HepG2 (cell line): Measurements from ENCODE around the gene PARP16. TPM values are rescaled to one million over a fixed set of nuclear protein-coding genes. Genes with fewer than 3 reads are reported as not detected.

Source experiments
- GABPA ChIP-seq, 2 experiments: IDR thresholded peaks; 2 replicates each; pipeline ENCODE4 v1.6.1; 2011 to 2016; ENCODE audit warnings: low read depth in 2 of 2, low read length in 1 of 2, missing biosample characterization in 1 of 2, missing genetic modification characterization in 1 of 2
- ONECUT2 ChIP-seq: sonication (generic); formaldehyde crosslinking; IDR thresholded peaks from 2 replicates; pipeline ENCODE4 v1.4.0; 2020; ENCODE audit warnings: missing genetic modification reagents
- RERE ChIP-seq: IDR thresholded peaks from 2 replicates; pipeline ENCODE4 v1.6.1; 2016; ENCODE audit warnings: low read depth, missing genetic modification reagents, missing compliant biosample characterization
- SNAPC2 ChIP-seq: sonication (generic); formaldehyde crosslinking; IDR thresholded peaks from 2 replicates; pipeline ENCODE4 v1.8.1; 2022; ENCODE audit warnings: mild to moderate bottlenecking, missing genetic modification reagents
- ZBTB38 ChIP-seq: sonication (generic); formaldehyde crosslinking; IDR thresholded peaks from 2 replicates; pipeline ENCODE4 v1.5.1; 2020; ENCODE audit warnings: mild to moderate bottlenecking, missing genetic modification reagents
- ZNF564 ChIP-seq: sonication (generic); formaldehyde crosslinking; IDR thresholded peaks from 2 replicates; pipeline ENCODE4 v1.8.1; 2023; ENCODE audit warnings: mild to moderate bottlenecking, missing genetic modification reagents
- ZNF788 ChIP-seq: sonication (generic); formaldehyde crosslinking; IDR thresholded peaks from 2 replicates; pipeline ENCODE4 v1.5.0; 2020; ENCODE audit warnings: mild to moderate bottlenecking, missing genetic modification reagents, borderline replicate concordance
- ZSCAN9 ChIP-seq: IDR thresholded peaks from 2 replicates; pipeline ENCODE4 v1.6.1; 2016; ENCODE audit warnings: borderline replicate concordance
- polyA plus RNA-seq, 8 experiments: library from polyadenylated mRNA; depleted of rRNA in 3 of 8; stranded (reverse) in 7 of 8; unstranded in 1 of 8; fragments of >200 nt; fragmentation: Illumina TruSeq in 4 of 8; extraction: Trizol in 4 of 8; gene quantifications; 2 replicates each; pipeline versions ENCODE4 v1.2.1 to v1.2.3, GENCODE V29; 2011 to 2016; ENCODE audit warnings: low read depth in 4 of 8, missing spikeins in 1 of 8, mixed read lengths in 1 of 8; ENCODE audit not compliant: insufficient read depth in 1 of 8
- total RNA-seq, 5 experiments: library from RNA; depleted of rRNA; stranded (reverse); fragments of >200 nt; fragmentation: Illumina TruSeq; extraction: Trizol; gene quantifications; 2 replicates each; pipeline ENCODE4 v1.2.3, GENCODE V29; 2016; ENCODE audit warnings: low read depth in 1 of 5
- TF ChIP-seq, protein P1 (sequence below): sonication (generic); formaldehyde crosslinking; conservative IDR thresholded peaks from 2 replicates; pipeline ENCODE4 v1.4.0; 2020; ENCODE audit warnings: missing genetic modification reagents
- TF ChIP-seq, protein P2 (sequence below): sonication (generic); formaldehyde crosslinking; IDR thresholded peaks from 2 replicates; pipeline ENCODE4 v1.4.0; 2020; ENCODE audit warnings: mild to moderate bottlenecking, missing genetic modification reagents
- TF ChIP-seq, protein P3 (sequence below): sonication (generic); formaldehyde crosslinking; IDR thresholded peaks from 2 replicates; pipeline ENCODE4 v1.4.0; 2020; ENCODE audit warnings: missing genetic modification reagents

PARP16 gene
- total and polyA plus RNA-seq, 2 of the 13 experiments (the other 11 are each of a cell fraction or from before 2014, with no cell fraction given) = 6.8 to 7.6 TPM

DNA sequence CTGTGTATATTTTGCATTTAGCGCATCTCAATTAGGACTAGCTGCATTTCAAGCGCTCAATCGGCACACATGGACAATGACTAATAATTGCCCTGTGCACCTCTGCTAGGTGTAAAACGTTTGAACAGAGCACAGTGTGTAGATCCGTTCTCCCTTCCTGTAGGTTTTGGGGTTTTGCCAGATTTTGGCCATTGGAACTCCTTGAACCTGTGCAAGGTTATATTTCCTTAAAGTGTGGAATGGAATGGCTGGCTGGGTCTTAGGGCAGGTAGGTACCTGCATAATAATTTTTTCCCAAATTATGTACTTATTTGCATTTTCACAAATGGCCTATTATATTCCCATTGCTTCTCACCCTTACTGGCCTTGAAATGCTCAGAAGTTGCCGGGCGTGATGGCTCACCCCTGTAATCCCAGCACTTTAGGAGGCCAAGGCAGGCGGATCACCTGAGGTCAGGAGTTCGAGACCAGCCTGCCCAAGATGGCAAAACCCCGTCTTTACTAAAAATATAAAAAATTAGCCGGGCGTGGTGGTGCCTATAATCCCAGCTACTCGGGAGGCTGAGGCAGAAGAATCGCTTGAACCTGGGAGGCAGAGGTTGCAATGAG, 18.6 kb upstream of the PARP16 start (continued):
- TF ChIP-seq RERE (CRISPR knock-in tag) (no peak), SNAPC2 (CRISPR knock-in tag) (no peak), ZNF788 (CRISPR knock-in tag) (0 out of 2 replicates have a peak, but pooled peaks have one; percentile 10), ZSCAN9 (CRISPR knock-in tag) (no peak), ZBTB38 (CRISPR knock-in tag) (no peak), GABPA (IDR thresholded peaks at IDR 0.05; ENCODE audit: low read depth, low read length) (no peak), GABPA (CRISPR knock-in tag; IDR thresholded peaks at IDR 0.05; ENCODE audit: low read depth) (no peak), ONECUT2 (CRISPR knock-in tag) (no peak), ZNF564 (CRISPR knock-in tag) (no peak)
- TF ChIP-seq, protein P1, sequence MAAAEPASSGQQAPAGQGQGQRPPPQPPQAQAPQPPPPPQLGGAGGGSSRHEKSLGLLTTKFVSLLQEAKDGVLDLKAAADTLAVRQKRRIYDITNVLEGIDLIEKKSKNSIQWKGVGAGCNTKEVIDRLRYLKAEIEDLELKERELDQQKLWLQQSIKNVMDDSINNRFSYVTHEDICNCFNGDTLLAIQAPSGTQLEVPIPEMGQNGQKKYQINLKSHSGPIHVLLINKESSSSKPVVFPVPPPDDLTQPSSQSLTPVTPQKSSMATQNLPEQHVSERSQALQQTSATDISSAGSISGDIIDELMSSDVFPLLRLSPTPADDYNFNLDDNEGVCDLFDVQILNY = no peak
- TF ChIP-seq, protein P2, sequence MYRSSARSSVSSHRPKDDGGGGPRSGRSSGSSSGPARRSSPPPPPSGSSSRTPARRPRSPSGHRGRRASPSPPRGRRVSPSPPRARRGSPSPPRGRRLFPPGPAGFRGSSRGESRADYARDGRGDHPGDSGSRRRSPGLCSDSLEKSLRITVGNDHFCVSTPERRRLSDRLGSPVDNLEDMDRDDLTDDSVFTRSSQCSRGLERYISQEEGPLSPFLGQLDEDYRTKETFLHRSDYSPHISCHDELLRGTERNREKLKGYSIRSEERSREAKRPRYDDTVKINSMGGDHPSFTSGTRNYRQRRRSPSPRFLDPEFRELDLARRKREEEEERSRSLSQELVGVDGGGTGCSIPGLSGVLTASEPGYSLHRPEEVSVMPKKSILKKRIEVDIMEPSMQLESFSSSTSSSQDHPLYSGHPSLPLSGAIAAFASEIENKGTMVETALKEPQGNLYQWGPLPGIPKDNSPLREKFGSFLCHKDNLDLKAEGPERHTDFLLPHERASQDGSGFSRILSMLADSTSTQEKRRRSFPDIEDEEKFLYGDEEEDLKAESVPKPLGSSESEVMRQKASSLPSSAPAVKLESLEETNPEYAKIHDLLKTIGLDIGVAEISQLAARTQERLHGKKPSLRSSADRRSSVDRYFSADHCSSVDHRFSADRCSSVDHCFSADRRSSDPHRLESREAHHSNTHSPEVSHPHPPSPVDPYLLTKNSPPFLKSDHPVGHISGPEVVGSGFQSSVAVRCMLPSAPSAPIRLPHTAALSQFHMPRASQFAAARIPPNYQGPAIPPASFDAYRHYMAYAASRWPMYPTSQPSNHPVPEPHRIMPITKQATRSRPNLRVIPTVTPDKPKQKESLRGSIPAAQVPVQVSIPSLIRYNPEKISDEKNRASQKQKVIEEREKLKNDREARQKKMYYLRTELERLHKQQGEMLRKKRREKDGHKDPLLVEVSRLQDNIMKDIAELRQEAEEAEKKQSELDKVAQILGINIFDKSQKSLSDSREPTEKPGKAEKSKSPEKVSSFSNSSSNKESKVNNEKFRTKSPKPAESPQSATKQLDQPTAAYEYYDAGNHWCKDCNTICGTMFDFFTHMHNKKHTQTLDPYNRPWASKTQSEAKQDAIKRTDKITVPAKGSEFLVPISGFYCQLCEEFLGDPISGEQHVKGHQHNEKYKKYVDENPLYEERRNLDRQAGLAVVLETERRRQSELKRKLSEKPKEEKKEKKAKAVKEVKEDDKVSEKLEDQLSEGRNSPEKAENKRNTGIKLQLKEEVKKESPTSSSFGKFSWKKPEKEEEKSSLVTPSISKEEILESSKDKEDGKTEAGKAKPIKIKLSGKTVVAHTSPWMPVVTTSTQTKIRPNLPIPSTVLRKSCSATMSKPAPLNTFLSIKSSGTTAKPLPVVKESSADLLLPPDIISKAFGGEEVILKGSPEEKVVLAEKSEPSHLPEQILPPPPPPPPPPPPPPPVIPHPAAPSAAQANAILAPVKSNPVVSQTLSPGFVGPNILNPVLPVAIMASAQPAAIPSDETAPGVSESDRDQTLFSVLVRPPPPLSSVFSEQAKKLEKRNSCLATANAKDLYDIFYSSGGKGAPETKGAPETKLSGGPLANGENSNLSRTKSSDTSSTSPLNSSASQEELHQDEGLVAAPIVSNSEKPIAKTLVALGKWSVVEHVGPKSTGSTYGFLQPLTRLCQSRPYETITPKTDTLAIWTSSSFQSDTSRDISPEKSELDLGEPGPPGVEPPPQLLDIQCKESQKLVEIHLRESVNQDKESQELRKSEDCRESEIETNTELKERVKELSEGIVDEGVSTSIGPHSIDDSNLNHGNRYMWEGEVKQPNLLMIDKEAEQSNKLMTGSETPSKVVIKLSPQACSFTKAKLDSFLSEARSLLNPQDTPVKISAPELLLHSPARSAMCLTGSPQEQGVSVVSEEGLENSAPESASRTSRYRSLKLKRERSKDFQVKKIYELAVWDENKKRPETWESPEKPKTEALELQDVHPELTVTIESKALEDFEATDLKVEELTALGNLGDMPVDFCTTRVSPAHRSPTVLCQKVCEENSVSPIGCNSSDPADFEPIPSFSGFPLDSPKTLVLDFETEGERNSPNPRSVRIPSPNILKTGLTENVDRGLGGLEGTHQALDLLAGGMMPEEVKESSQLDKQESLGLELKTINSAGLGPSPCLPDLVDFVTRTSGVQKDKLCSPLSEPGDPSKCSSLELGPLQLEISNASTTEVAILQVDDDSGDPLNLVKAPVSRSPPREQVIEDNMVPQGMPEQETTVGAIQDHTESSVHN (CRISPR knock-in tag) = no peak; the same call in 1 of the 2 replicates
- TF ChIP-seq, protein P3, sequence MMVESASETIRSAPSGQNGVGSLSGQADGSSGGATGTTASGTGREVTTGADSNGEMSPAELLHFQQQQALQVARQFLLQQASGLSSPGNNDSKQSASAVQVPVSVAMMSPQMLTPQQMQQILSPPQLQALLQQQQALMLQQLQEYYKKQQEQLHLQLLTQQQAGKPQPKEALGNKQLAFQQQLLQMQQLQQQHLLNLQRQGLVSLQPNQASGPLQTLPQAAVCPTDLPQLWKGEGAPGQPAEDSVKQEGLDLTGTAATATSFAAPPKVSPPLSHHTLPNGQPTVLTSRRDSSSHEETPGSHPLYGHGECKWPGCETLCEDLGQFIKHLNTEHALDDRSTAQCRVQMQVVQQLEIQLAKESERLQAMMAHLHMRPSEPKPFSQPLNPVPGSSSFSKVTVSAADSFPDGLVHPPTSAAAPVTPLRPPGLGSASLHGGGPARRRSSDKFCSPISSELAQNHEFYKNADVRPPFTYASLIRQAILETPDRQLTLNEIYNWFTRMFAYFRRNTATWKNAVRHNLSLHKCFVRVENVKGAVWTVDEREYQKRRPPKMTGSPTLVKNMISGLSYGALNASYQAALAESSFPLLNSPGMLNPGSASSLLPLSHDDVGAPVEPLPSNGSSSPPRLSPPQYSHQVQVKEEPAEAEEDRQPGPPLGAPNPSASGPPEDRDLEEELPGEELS = no peak
